ENCODE results near the gene PRPF6. TPM values are rescaled to one million over a fixed set of nuclear protein-coding genes. Genes with fewer than 3 reads are reported as not detected.

The PRPF6 gene
- total and polyA plus RNA-seq, 10 donors, result 39.9 to 71.1 (median 60.8) TPM

DNA sequence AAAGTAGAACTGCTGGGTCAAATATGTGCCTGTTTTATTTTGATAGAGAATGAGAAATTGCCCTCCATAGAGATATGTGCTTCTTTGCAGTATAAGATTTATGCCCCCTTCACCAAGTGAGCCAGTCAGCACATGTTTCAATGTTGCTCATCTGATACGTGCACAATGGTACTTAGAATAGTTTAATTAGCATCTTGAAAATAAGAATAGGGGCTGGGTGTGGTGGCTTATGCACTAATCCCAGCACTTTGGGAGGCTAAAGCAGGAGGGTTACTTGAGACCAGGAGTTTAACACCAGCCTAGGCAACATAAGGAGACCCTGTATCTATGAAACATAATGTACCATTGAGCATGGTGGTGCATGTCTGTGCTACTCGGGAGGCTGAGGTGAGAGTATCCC lies 34.7 kb downstream of the PRPF6 start:
- no peak for DNase-seq
- H3K4me3 ChIP-seq, result no peak overlapping the region
- H3K27ac ChIP-seq, result no peak overlapping the region
- 80 to 94% (median 92%) methylated on average over 2 of the region's 2 CpGs for WGBS, 5 donors
- H3K4me1 ChIP-seq, result peaks cover 0 to 18% (median 7%) of the 10 kb centered on the region in 6 donors
- H3K9me3 ChIP-seq, result peaks cover 0 to 9% (median 3%) of the 10 kb centered on the region in 8 donors
- H3K27me3 ChIP-seq (replicated peaks in 1 of 7), result no peaks in the 10 kb centered on the region
- intact Hi-C loops (cut with DNase I; ENCODE audit: low total_unique reads), result no loop called here
- TF ChIP-seq, protein P1, sequence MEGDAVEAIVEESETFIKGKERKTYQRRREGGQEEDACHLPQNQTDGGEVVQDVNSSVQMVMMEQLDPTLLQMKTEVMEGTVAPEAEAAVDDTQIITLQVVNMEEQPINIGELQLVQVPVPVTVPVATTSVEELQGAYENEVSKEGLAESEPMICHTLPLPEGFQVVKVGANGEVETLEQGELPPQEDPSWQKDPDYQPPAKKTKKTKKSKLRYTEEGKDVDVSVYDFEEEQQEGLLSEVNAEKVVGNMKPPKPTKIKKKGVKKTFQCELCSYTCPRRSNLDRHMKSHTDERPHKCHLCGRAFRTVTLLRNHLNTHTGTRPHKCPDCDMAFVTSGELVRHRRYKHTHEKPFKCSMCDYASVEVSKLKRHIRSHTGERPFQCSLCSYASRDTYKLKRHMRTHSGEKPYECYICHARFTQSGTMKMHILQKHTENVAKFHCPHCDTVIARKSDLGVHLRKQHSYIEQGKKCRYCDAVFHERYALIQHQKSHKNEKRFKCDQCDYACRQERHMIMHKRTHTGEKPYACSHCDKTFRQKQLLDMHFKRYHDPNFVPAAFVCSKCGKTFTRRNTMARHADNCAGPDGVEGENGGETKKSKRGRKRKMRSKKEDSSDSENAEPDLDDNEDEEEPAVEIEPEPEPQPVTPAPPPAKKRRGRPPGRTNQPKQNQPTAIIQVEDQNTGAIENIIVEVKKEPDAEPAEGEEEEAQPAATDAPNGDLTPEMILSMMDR (IDR thresholded peaks at IDR 0.05 in 8 of 11, conservative IDR thresholded peaks at IDR 0.05 in 3 of 11), result no peak
- TF ChIP-seq POLR2AphosphoS5 (IDR thresholded peaks at IDR 0.05) (no peak), POLR2A (IDR thresholded peaks at IDR 0.05) (no peak)
- peaks cover 0 to 91% (median 80%) of the 10 kb centered on the region in 6 donors for H3K36me3 ChIP-seq

DNA sequence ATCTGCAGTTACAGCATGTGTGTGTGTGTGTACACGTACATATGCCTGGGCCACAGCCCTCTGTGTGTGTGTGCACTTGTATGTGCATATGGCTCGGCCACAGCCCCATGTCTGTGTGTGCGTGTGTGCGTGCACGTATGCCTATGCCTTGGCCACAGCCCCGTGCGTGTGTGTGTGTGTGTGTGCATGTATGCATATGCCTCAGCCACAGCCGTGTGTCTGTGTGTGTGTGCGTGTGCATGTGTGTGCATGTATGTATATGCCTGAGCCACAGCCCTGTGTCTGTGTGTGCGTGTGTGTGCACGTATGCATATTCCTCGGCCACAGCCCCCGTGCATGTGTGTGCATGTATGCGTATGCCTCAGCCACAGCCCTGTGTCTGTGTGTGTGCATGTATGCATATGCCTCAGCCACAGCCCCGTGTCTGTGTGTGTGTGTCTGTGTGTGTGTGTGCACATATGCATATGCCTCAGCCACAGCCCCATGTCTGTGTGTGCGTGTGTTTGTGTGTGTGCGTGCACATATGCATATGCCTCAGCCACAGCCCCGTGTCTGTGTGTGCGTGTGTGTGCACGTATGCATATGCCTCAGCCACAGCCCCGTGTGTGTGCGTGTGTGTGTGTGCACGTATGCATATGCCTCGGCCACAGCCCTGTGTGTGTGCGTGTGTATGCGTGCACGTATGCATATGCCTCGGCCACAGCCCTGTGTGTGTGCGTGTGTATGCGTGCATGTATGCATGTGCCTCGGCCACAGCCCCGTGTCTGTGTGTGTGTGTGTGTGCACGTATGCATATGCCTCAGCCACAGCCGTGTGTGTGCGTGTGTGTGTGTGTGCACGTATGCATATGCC lies 40.4 kb downstream of the PRPF6 start:
- TF ChIP-seq, protein P1 (IDR thresholded peaks at IDR 0.05 in 8 of 11, conservative IDR thresholded peaks at IDR 0.05 in 3 of 11), result no peak
- no peak for TF ChIP-seq POLR2AphosphoS5 (IDR thresholded peaks at IDR 0.05)
- TF ChIP-seq POLR2A (IDR thresholded peaks at IDR 0.05), result no peak
- no peaks in the 10 kb centered on the region for H3K9me3 ChIP-seq
- H3K36me3 ChIP-seq, result peaks cover 8 to 100% (median 92%) of the 10 kb centered on the region in 6 donors
- peaks cover 0 to 4% (median 0%) of the 10 kb centered on the region in 6 donors for H3K4me1 ChIP-seq
- no peak for DNase-seq
- no peak overlapping the region for H3K27ac ChIP-seq
- WGBS, 5 donors, result 91 to 96% (median 95%) methylated on average over 26 to 36 of the region's 36 CpGs
- intact Hi-C loops (cut with DNase I; ENCODE audit: low total_unique reads), result no loop called here
- no peak overlapping the region for H3K4me3 ChIP-seq
- H3K27me3 ChIP-seq (replicated peaks in 1 of 7), result no peaks in the 10 kb centered on the region

DNA sequence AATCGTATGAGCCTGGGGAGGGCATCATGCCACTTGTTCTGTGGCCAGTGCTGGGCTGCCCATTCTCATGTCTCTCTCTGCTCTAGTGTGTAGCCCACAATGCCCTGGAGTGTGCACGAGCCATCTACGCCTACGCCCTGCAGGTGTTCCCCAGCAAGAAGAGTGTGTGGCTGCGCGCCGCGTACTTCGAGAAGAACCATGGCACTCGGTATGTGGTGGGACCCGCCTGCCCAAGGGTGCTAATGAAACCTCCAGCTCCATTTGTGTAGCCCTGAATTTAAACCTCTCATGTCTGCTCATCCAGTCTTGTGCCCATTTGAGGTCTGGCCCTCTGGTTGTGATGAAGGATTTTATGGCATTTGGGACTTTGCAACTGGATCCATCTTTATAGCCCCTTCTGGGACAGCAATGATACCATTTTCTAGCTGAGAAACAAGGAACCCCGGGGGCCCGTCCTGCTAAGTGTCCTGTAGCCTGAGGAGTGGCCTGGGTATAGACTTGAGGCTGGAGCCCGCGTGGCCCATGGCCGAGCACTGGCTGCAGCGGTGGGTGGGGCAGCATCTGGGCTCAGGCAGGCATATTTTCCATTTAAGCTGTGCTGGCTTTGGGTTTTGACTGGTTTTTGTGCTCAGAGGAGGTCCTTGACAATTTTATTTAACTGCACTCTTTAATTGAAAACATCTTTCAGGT lies 41.9 kb downstream of the PRPF6 start:
- Histone ChIP-seq H3K4me1 (peaks cover 0 to 4% (median 0%) of the 10 kb centered on the region in 6 donors), H3K9me3 (no peaks in the 10 kb centered on the region), H3K4me3 (no peak overlapping the region), H3K36me3 (peaks cover 12 to 100% (median 92%) of the 10 kb centered on the region in 6 donors), H3K27me3 (replicated peaks in 1 of 7) (no peaks in the 10 kb centered on the region), H3K27ac (no peak overlapping the region)
- intact Hi-C loops (cut with DNase I; ENCODE audit: low total_unique reads), result no loop called here
- WGBS, 5 donors, result 96 to 97% (median 97%) methylated on average over 16 to 17 of the region's 17 CpGs
- TF ChIP-seq, protein P1 (IDR thresholded peaks at IDR 0.05 in 8 of 11, conservative IDR thresholded peaks at IDR 0.05 in 3 of 11), result no peak
- peak in 1 of 3 donors; percentile 13 for TF ChIP-seq POLR2AphosphoS5 (IDR thresholded peaks at IDR 0.05)
- TF ChIP-seq POLR2A (IDR thresholded peaks at IDR 0.05), result no peak
- no peak for DNase-seq

Measured in spleen (tissue), 11 donors.